GM18517 (cell line): ENCODE results near the gene HDAC1.
"Not testable (repeated sequence)": the region's sequence is repeated elsewhere in the genome, so short reads cannot be mapped to it uniquely, and the experiment has no call there.

ENCODE experiments used
- ATAC-seq: cut with Tn5 transposase; IDR thresholded peaks from one replicate; pipeline ENCODE4 v1.9.1; 2021; ENCODE audit warnings: mild to moderate bottlenecking, moderate library complexity; ENCODE audit not compliant: unreplicated experiment

The HDAC1 gene

GRCh38 chr1:32291708-32292538 lies at the start of gene HDAC1:
Gene HDAC1, plus strand, starts transcription at chr1:32292083. Its CDS starts 87 bp downstream, at chr1:32292170.
- peak; percentile 89 for ATAC-seq

- no peak for ATAC-seq
Observed at GRCh38 chr1:32242341-32242851, 49.5 kb upstream of the HDAC1 start.

GRCh38 chr1:32246888-32247273 lies 45.0 kb upstream of the HDAC1 start, which contains the start of gene FAM167B:
Gene FAM167B, plus strand, starts transcription at chr1:32247222. Its CDS starts 200 bp downstream, at chr1:32247422.
- ATAC-seq = no peak

- ATAC-seq = no peak
Observed at GRCh38 chr1:32247452-32247851, 44.4 kb upstream of the HDAC1 start.

GRCh38 chr1:32247983-32248889 lies 43.6 kb upstream of the HDAC1 start:
- no peak for ATAC-seq

- peak; percentile 54 for ATAC-seq
Observed at GRCh38 chr1:32249831-32250525, 41.9 kb upstream of the HDAC1 start.

GRCh38 chr1:32250893-32251716 lies 40.8 kb upstream of the HDAC1 start, which contains the start of gene LCK:
Gene LCK, plus strand, starts transcription at chr1:32251265. Its CDS starts 23,065 bp downstream, at chr1:32274330.
- no peak for ATAC-seq

GRCh38 chr1:32255072-32256071 lies 36.5 kb upstream of the HDAC1 start:
- no peak for ATAC-seq

GRCh38 chr1:32256473-32257226 lies 35.2 kb upstream of the HDAC1 start:
- ATAC-seq = no peak

GRCh38 chr1:32257227-32257508 lies 34.7 kb upstream of the HDAC1 start:
- ATAC-seq = no peak

GRCh38 chr1:32263236-32263593 lies 28.7 kb upstream of the HDAC1 start:
- ATAC-seq = not testable (repeated sequence)

- ATAC-seq = no peak
Observed at GRCh38 chr1:32263744-32264143, 28.1 kb upstream of the HDAC1 start.

- ATAC-seq = no peak
Observed at GRCh38 chr1:32265846-32266245, 26.0 kb upstream of the HDAC1 start.

GRCh38 chr1:32266921-32267591 lies 24.8 kb upstream of the HDAC1 start:
- ATAC-seq = no peak

- ATAC-seq = no peak
Observed at GRCh38 chr1:32269744-32270143, 22.1 kb upstream of the HDAC1 start.

- no peak for ATAC-seq
Observed at GRCh38 chr1:32272557-32273390, 19.1 kb upstream of the HDAC1 start.
